ENCODE data around the gene HLA-DQA1.
"Not testable (repeated sequence)": the region's sequence is repeated elsewhere in the genome, so short reads cannot be mapped to it uniquely, and the experiment has no call there.

HLA-DQA1 gene

GRCh38 chr6:32659856-32660595, 22.8 kb downstream of the HLA-DQA1 start:
- no peak for DNase-seq

- DNase-seq, result no peak
Observed at GRCh38 chr6:32662099-32662498, 24.9 kb downstream of the HLA-DQA1 start.

GRCh38 chr6:32662836-32663235, 25.6 kb downstream of the HLA-DQA1 start:
- no peak for DNase-seq

- no peak for DNase-seq
Observed at GRCh38 chr6:32664354-32664753, 27.1 kb downstream of the HLA-DQA1 start.

- DNase-seq, result peak; percentile 33 to 44
Observed at GRCh38 chr6:32664827-32665362, 27.7 kb downstream of the HLA-DQA1 start.

GRCh38 chr6:32665661-32666060, 28.5 kb downstream of the HLA-DQA1 start:
- DNase-seq, result no peak

- peak; percentile 29 to 50 for DNase-seq
Observed at GRCh38 chr6:32666420-32667300, 29.5 kb downstream of the HLA-DQA1 start, which contains the start of gene HLA-DQB1. TSS of gene HLA-DQB1 (minus strand) at chr6:32666657. CDS start at chr6:32666607, 50 bp downstream.

- peak; percentile 13 to 50 for DNase-seq
Observed at GRCh38 chr6:32668226-32668747, 31.1 kb downstream of the HLA-DQA1 start.

GRCh38 chr6:32669240-32669639, 32.0 kb downstream of the HLA-DQA1 start:
- no peak for DNase-seq

GRCh38 chr6:32669893-32670292, 32.7 kb downstream of the HLA-DQA1 start:
- DNase-seq, result no peak

- DNase-seq, result not testable (repeated sequence)
Observed at GRCh38 chr6:32671908-32672307, 34.7 kb downstream of the HLA-DQA1 start.

GRCh38 chr6:32674123-32674522, 36.9 kb downstream of the HLA-DQA1 start:
- not testable (repeated sequence) for DNase-seq

- DNase-seq, result no peak
Observed at GRCh38 chr6:32679492-32679891, 42.3 kb downstream of the HLA-DQA1 start.

- DNase-seq, result no peak
Observed at GRCh38 chr6:32680055-32680454, 42.8 kb downstream of the HLA-DQA1 start.

- no peak for DNase-seq
Observed at GRCh38 chr6:32684246-32684645, 47.0 kb downstream of the HLA-DQA1 start.

- no peak for DNase-seq
Observed at GRCh38 chr6:32685603-32686002, 48.4 kb downstream of the HLA-DQA1 start.

- no peak for DNase-seq
Observed at GRCh38 chr6:32689531-32690501, 52.6 kb downstream of the HLA-DQA1 start.

- DNase-seq, result peak; percentile 30 to 51
Observed at GRCh38 chr6:32692019-32692418, 54.8 kb downstream of the HLA-DQA1 start.
